Trophoblast cell (in vitro differentiated cells and primary cell): ENCODE measurements around the gene OR10K1.

Source experiments
- DNase-seq, 2 donors: peaks; one replicate each; pipeline ENCODE4 v3.0.0-alpha.2; 2016
- H2AFZ ChIP-seq: 2 replicates; pipeline ENCODE4 v1.6.1; 2013; ENCODE audit warnings: low read length, moderate library complexity, mild to moderate bottlenecking; ENCODE audit not compliant: insufficient read depth, poor library complexity
- H2AK5ac ChIP-seq: 2 replicates; pipeline ENCODE4 v1.6.1; 2013; ENCODE audit warnings: mild to moderate bottlenecking, low read length
- H2BK120ac ChIP-seq: 2 replicates; pipeline ENCODE4 v1.6.1; 2013; ENCODE audit warnings: low read length, mild to moderate bottlenecking, moderate library complexity; ENCODE audit not compliant: insufficient read depth, poor library complexity
- H2BK12ac ChIP-seq: 2 replicates; pipeline ENCODE4 v1.6.1; 2013; ENCODE audit warnings: mild to moderate bottlenecking, low read length, moderate library complexity
- H2BK5ac ChIP-seq: 2 replicates; pipeline ENCODE4 v1.6.1; 2013; ENCODE audit warnings: low read length, low read depth, moderate library complexity, mild to moderate bottlenecking; ENCODE audit not compliant: poor library complexity
- H3K14ac ChIP-seq: 2 replicates; pipeline ENCODE4 v1.6.1; 2013; ENCODE audit warnings: mild to moderate bottlenecking, low read length
- H3K18ac ChIP-seq: 2 replicates; pipeline ENCODE4 v1.6.1; 2013; ENCODE audit warnings: mild to moderate bottlenecking, low read length
- H3K23ac ChIP-seq: 2 replicates; pipeline ENCODE4 v1.6.1; 2013; ENCODE audit warnings: low read length
- H3K27ac ChIP-seq: 2 replicates; pipeline ENCODE4 v1.5.1; 2013; ENCODE audit warnings: low read depth, mild to moderate bottlenecking, inconsistent platforms, low read length, moderate library complexity
- H3K27me3 ChIP-seq: 2 replicates; pipeline ENCODE4 v1.6.1; 2013; ENCODE audit warnings: inconsistent platforms, mild to moderate bottlenecking, low read length, moderate library complexity; ENCODE audit not compliant: insufficient read depth
- H3K36me3 ChIP-seq, 2 experiments: 1 replicate in 1 of 2; 2 replicates in 1 of 2; pipeline ENCODE4 v1.6.1; 2013; ENCODE audit warnings: low read length in 2 of 2, mild to moderate bottlenecking in 2 of 2, moderate library complexity in 1 of 2; ENCODE audit not compliant: insufficient read depth in 2 of 2, control insufficient read depth in 1 of 2
- H3K4ac ChIP-seq: 2 replicates; pipeline ENCODE4 v1.6.1; 2013; ENCODE audit warnings: low read depth, mild to moderate bottlenecking, low read length, moderate library complexity
- H3K4me1 ChIP-seq, 2 experiments: 1 replicate in 1 of 2; 2 replicates in 1 of 2; pipeline ENCODE4 v1.6.1; 2013; ENCODE audit warnings: low read length in 2 of 2, mild to moderate bottlenecking in 2 of 2, moderate library complexity in 1 of 2; ENCODE audit not compliant: insufficient read depth in 2 of 2, control insufficient read depth in 1 of 2
- H3K4me2 ChIP-seq: 2 replicates; pipeline ENCODE4 v1.6.1; 2013; ENCODE audit warnings: inconsistent platforms, mild to moderate bottlenecking, low read length, moderate library complexity
- H3K4me3 ChIP-seq: 2 replicates; pipeline ENCODE4 v1.5.1; 2013; ENCODE audit warnings: mild to moderate bottlenecking, low read depth, low read length, inconsistent platforms
- H3K79me1 ChIP-seq: one replicate; pipeline ENCODE4 v1.6.1; 2013; ENCODE audit warnings: low read length
- H3K79me2 ChIP-seq: 2 replicates; pipeline ENCODE4 v1.6.1; 2013; ENCODE audit warnings: low read length, mild to moderate bottlenecking; ENCODE audit not compliant: control insufficient read depth, insufficient read depth, poor library complexity
- H3K9ac ChIP-seq: 2 replicates; pipeline ENCODE4 v1.6.1; 2013; ENCODE audit warnings: mild to moderate bottlenecking, low read length
- H3K9me3 ChIP-seq: 2 replicates; pipeline ENCODE4 v1.6.1; 2013; ENCODE audit warnings: low read depth, mild to moderate bottlenecking, control low read depth, inconsistent platforms, low read length; ENCODE audit not compliant: insufficient read depth
- H4K12ac ChIP-seq: 2 replicates; pipeline ENCODE4 v1.6.1; 2013; ENCODE audit warnings: low read depth, mild to moderate bottlenecking, low read length, moderate library complexity
- H4K8ac ChIP-seq: 2 replicates; pipeline ENCODE4 v1.6.1; 2013; ENCODE audit warnings: low read depth, mild to moderate bottlenecking, low read length, moderate library complexity
- H4K91ac ChIP-seq: one replicate; pipeline ENCODE4 v1.6.1; 2013; ENCODE audit warnings: low read depth, mild to moderate bottlenecking, low read length, moderate library complexity
- WGBS: extraction: QIAGEN DNeasy Blood & Tissue Kit; methylation state at CpG from one replicate; pipeline ENCODE4 v1.1.7; 2013; ENCODE audit warnings: missing lambda C conversion rate; ENCODE audit not compliant: insufficient read length, insufficient coverage; ENCODE audit errors: extremely low coverage; 5-methylcytosine and 5-hydroxymethylcytosine counted together

Gene OR10K1

DNA sequence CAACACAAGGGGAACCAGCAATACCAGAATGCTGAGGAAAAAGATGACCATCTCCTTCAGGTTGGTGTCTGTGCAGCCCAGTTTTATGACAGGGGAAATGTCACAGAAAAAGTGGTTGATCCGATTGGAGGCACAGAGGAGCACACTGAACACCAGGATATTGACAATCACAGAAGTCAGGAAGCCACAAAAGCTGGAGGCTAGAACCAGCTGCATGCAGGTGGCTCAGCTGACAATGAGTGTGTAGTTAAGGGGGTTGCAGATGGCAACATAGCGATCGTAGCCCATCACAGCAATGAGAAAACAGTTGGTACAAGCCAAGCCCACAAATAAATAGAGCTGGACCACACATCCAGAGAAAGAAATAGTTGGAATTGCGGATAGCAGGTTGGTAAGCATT, 16.3 kb upstream of the OR10K1 start:
- Histone ChIP-seq H3K27me3 (no peaks in the 10 kb centered on the region), H3K14ac (no peak overlapping the region), H3K9ac (no peak overlapping the region), H2AFZ (no peak overlapping the region), H3K79me2 (no peaks in the 10 kb centered on the region), H4K12ac (no peak overlapping the region), H2BK120ac (no peak overlapping the region), H2AK5ac (no peak overlapping the region), H2BK12ac (no peak overlapping the region), H3K4me2 (no peak overlapping the region), H3K4me3 (no peak overlapping the region), H4K91ac (no peak overlapping the region), H3K27ac (no peak overlapping the region), H3K4ac (no peak overlapping the region), H4K8ac (no peak overlapping the region), H3K4me1 (no peaks in the 10 kb centered on the region), H3K18ac (no peak overlapping the region), H3K23ac (no peak overlapping the region), H3K36me3 (no peaks in the 10 kb centered on the region), H2BK5ac (no peak overlapping the region), H3K79me1 (no peaks in the 10 kb centered on the region), H3K9me3 (no peaks in the 10 kb centered on the region)
- no peak for DNase-seq
- WGBS = no CpG with 5 or more reads among the region's 4 CpGs

DNA sequence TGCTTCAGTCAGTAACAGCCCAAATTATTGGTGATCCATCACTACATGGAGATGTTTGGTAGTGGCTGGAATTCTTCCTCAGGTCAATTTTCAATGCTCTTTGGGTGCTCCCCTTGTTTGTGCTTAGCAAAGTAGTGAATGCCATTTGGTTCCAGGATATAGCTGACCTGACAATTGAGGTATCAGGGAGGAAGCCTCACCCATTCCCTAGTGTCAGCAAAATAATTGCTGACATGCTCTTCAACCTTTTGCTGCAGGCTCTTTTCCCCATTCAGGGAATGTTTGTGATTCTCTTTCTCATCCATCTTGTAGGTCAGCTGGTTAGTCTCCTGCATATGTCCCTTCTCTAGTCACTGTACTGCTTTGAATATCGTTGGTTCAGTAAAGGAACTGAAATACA, 7.1 kb upstream of the OR10K1 start:
- Histone ChIP-seq H2BK5ac (no peak overlapping the region), H3K9me3 (no peaks in the 10 kb centered on the region), H4K12ac (no peak overlapping the region), H3K4ac (no peak overlapping the region), H4K8ac (no peak overlapping the region), H3K4me3 (no peak overlapping the region), H3K23ac (no peak overlapping the region), H2AK5ac (no peak overlapping the region), H3K27ac (no peak overlapping the region), H3K79me1 (no peaks in the 10 kb centered on the region), H3K4me2 (no peak overlapping the region), H3K9ac (no peak overlapping the region), H4K91ac (no peak overlapping the region), H2AFZ (no peak overlapping the region), H3K18ac (no peak overlapping the region), H3K4me1 (no peaks in the 10 kb centered on the region), H2BK120ac (no peak overlapping the region), H3K36me3 (no peaks in the 10 kb centered on the region), H3K79me2 (no peaks in the 10 kb centered on the region), H2BK12ac (no peak overlapping the region), H3K14ac (no peak overlapping the region), H3K27me3 (no peaks in the 10 kb centered on the region)
- DNase-seq = no peak
- WGBS = no CpG with 5 or more reads among the region's 1 CpG

DNA sequence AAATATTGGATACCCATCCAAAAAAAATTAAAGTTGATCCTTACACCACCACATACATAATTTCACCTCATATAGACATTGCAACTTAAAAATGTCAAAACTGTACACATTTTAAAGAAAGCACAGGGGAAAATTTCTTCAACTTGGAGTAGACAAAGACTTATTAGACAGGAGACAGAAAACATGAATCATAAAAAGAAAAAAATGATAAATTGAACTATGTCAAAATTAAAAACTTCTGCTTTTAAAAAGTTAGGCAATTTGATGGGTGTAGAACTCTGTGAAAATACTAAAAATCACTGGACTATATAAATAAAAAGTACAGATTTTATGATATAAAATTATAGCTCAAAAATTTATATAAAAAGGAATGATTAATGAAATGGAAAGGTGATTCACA, 4.4 kb upstream of the OR10K1 start:
- Histone ChIP-seq H3K36me3 (no peaks in the 10 kb centered on the region), H3K9me3 (no peaks in the 10 kb centered on the region), H3K4me1 (no peaks in the 10 kb centered on the region)

DNA sequence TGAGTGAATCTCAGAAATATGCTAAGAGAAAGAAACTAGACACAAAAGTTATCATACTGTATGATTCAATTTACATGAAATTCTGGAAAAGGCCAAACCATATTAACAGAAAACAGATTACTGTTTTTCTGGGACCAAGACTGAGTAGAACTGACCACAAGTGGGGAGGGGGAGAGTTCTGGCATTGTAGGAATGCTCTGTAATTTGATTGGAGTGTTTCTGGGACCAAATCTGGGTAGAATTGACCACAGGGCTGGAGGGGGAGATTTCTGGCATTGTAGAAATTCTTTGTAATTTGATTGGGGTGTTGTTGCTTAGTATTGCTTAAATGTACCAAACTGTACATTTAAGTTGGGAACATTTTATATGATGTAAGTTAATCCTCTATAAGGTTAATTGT, 3.4 kb upstream of the OR10K1 start:
- no peak overlapping the region for H2AK5ac ChIP-seq
- no peaks in the 10 kb centered on the region for H3K79me2 ChIP-seq
- H3K27me3 ChIP-seq = no peaks in the 10 kb centered on the region
- no peak overlapping the region for H4K12ac ChIP-seq
- no peak overlapping the region for H2BK12ac ChIP-seq
- no peaks in the 10 kb centered on the region for H3K36me3 ChIP-seq
- no peak overlapping the region for H2AFZ ChIP-seq
- H3K9ac ChIP-seq = no peak overlapping the region
- no peak overlapping the region for H3K4ac ChIP-seq
- H3K4me3 ChIP-seq = no peak overlapping the region
- no peak overlapping the region for H2BK120ac ChIP-seq
- no peak overlapping the region for H3K18ac ChIP-seq
- no peak overlapping the region for H3K4me2 ChIP-seq
- no peak overlapping the region for H3K23ac ChIP-seq
- no peaks in the 10 kb centered on the region for H3K4me1 ChIP-seq
- H4K91ac ChIP-seq = no peak overlapping the region
- H2BK5ac ChIP-seq = no peak overlapping the region
- no peaks in the 10 kb centered on the region for H3K79me1 ChIP-seq
- no peak for DNase-seq
- no peak overlapping the region for H3K27ac ChIP-seq
- no peaks in the 10 kb centered on the region for H3K9me3 ChIP-seq
- no peak overlapping the region for H3K14ac ChIP-seq
- no peak overlapping the region for H4K8ac ChIP-seq

More for the DNA sequence above, 4.4 kb upstream of the OR10K1 start:
- no peaks in the 10 kb centered on the region for H3K27me3 ChIP-seq
- H3K79me1 ChIP-seq = no peaks in the 10 kb centered on the region
- no peak overlapping the region for H2BK12ac ChIP-seq
- H2BK5ac ChIP-seq = no peak overlapping the region
- no peak overlapping the region for H3K27ac ChIP-seq
- no peak overlapping the region for H4K8ac ChIP-seq
- H3K18ac ChIP-seq = no peak overlapping the region
- no peak overlapping the region for H3K4me2 ChIP-seq
- no peak overlapping the region for H3K23ac ChIP-seq
- no peak overlapping the region for H2AK5ac ChIP-seq
- no peak overlapping the region for H2BK120ac ChIP-seq
- no peak overlapping the region for H4K12ac ChIP-seq
- no peak overlapping the region for H3K4ac ChIP-seq
- no peak overlapping the region for H3K9ac ChIP-seq
- no peak overlapping the region for H3K4me3 ChIP-seq
- no peaks in the 10 kb centered on the region for H3K79me2 ChIP-seq
- H3K14ac ChIP-seq = no peak overlapping the region
- H2AFZ ChIP-seq = no peak overlapping the region
- no peak for DNase-seq
- H4K91ac ChIP-seq = no peak overlapping the region

DNA sequence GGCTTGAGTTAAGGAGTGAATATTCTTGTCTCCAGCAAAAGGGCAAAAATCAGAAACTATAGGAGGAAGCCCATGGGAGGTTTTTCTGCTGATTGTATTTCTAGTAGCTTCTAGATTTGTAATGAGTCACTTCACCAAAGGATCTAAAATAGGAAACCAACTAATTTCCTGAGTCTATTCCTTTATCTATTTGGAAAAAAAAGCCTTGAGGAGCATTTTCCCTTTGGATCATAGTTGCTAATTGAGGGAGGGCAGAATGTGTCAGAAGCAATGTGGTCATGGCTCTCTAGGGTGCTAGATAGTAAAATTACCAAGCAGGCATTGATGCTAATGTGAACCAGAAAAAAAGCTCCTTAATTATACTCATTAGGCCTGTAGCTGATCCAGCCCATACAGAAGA, 10.3 kb downstream of the OR10K1 start, which contains the start of gene OR10R2:
OR10R2 (plus strand) TSS at position 301 of the 400 bp plus-strand sequence. CDS start 106 bp downstream, outside the sequence.
- Histone ChIP-seq H3K4me2 (no peak within 1 kb of the TSS), H3K27ac (no peak within 1 kb of the TSS), H2AK5ac (no peak within 1 kb of the TSS), H4K91ac (no peak within 1 kb of the TSS), H3K4ac (no peak within 1 kb of the TSS), H3K23ac (no peak within 1 kb of the TSS), H4K12ac (no peak within 1 kb of the TSS), H2AFZ (no peak within 1 kb of the TSS), H3K36me3 (no peaks in the 10 kb centered on the region), H2BK120ac (no peak within 1 kb of the TSS), H3K18ac (no peak within 1 kb of the TSS), H4K8ac (no peak within 1 kb of the TSS), H3K9ac (no peak within 1 kb of the TSS), H3K79me1 (no peaks in the 10 kb centered on the region), H3K4me3 (no peak within 1 kb of the TSS), H3K9me3 (no peaks in the 10 kb centered on the region), H3K79me2 (no peaks in the 10 kb centered on the region), H2BK12ac (no peak within 1 kb of the TSS), H3K4me1 (no peaks in the 10 kb centered on the region), H3K14ac (no peak within 1 kb of the TSS), H3K27me3 (no peaks in the 10 kb centered on the region), H2BK5ac (no peak within 1 kb of the TSS)
- DNase-seq = no peak
